ENCODE measurements around the gene MAP4K1.

Gene MAP4K1

DNA sequence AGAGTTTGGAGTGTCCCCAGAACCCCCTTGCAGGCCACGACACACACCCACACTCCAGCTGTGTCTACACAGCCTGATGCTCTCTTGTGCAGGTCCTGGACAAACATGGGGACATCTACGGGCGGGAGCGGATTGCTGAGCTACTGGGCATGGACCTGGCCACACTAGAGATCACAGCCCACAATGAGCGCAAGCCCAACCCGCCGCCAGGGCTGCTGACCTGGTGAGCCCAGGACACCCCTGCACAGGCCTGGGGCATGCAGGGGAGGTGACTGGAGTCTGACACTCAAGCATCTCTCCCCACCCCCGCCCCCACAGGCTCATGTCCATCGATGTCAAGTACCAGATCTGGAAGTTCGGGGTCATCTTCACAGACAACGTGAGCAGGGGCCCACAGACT lies 39.9 kb downstream of the MAP4K1 start:
- no peak for TF ChIP-seq POLR2AphosphoS5 (IDR thresholded peaks at IDR 0.05; ENCODE audit: low read depth, low read length)

DNA sequence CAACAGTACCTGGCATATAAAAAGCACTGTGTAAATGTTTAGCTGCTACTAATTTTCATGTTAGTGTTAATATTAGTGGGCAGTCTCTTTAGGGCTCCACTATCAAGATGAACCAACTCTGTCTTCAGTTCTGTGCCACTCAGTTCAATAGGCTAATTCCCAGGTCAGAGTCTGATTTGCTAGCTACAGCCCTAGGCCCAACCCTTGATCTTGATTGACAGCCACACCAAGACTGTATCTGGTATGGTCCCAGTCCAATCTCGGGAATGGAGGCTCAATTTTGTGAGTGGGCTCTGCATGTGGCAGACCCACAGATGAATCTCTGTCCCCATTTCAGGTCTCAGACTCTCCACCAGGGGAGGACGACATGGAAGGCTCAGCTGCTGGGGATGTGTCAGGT lies 46.1 kb downstream of the MAP4K1 start:
- TF ChIP-seq SIN3A (IDR thresholded peaks at IDR 0.05; ENCODE audit: borderline replicate concordance, insufficient read depth, low read length) (no peak), POLR2AphosphoS5 (IDR thresholded peaks at IDR 0.05; ENCODE audit: low read depth, low read length) (no peak), TAF1 (IDR thresholded peaks at IDR 0.05; ENCODE audit: borderline replicate concordance, insufficient read depth, low read length) (no peak), FOXP2 (optimal IDR thresholded peaks at IDR 0.05; ENCODE audit: borderline replicate concordance, extremely low read depth, extremely low read length, insufficient read depth) (no peak)
- TF ChIP-seq, protein P1, sequence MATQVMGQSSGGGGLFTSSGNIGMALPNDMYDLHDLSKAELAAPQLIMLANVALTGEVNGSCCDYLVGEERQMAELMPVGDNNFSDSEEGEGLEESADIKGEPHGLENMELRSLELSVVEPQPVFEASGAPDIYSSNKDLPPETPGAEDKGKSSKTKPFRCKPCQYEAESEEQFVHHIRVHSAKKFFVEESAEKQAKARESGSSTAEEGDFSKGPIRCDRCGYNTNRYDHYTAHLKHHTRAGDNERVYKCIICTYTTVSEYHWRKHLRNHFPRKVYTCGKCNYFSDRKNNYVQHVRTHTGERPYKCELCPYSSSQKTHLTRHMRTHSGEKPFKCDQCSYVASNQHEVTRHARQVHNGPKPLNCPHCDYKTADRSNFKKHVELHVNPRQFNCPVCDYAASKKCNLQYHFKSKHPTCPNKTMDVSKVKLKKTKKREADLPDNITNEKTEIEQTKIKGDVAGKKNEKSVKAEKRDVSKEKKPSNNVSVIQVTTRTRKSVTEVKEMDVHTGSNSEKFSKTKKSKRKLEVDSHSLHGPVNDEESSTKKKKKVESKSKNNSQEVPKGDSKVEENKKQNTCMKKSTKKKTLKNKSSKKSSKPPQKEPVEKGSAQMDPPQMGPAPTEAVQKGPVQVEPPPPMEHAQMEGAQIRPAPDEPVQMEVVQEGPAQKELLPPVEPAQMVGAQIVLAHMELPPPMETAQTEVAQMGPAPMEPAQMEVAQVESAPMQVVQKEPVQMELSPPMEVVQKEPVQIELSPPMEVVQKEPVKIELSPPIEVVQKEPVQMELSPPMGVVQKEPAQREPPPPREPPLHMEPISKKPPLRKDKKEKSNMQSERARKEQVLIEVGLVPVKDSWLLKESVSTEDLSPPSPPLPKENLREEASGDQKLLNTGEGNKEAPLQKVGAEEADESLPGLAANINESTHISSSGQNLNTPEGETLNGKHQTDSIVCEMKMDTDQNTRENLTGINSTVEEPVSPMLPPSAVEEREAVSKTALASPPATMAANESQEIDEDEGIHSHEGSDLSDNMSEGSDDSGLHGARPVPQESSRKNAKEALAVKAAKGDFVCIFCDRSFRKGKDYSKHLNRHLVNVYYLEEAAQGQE (IDR thresholded peaks at IDR 0.05; ENCODE audit: insufficient read depth in 1 of 2, low read depth in 2 of 2, low read length in 2 of 2), result no peak

DNA sequence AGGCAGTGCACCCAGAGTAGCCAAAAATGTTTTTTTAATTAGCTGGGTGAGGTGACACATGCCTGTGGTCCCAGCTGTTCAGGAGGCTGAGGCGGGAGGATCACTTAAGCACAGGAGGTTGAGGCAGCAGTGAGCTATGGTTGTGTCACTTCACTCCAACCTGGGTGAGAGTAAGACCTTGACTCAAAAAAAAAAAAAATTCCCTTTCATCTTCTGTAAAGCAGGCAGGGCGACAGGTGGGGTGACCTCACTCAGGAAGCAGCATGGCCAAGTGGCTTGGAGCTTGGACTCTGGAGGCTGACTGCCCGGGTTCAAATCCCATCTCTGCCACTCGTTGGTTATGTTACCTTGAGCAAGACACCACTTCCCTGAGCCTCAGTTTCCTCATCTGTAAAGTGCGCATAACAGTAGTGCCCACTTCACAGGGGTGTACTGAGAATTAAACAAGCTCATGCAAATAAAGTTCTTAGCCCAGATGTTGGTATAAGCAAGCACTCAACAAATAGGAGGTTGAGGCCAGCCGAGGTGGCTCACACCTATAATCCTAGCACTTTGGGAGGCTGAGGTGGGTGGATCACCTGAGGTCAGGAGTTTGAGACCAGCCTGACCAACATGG lies 48.3 kb downstream of the MAP4K1 start:
- TF ChIP-seq TAF1 (IDR thresholded peaks at IDR 0.05; ENCODE audit: borderline replicate concordance, insufficient read depth, low read length) (no peak), FOXP2 (optimal IDR thresholded peaks at IDR 0.05; ENCODE audit: borderline replicate concordance, extremely low read depth, extremely low read length, insufficient read depth) (no peak), POLR2AphosphoS5 (IDR thresholded peaks at IDR 0.05; ENCODE audit: low read depth, low read length) (no peak), SIN3A (IDR thresholded peaks at IDR 0.05; ENCODE audit: borderline replicate concordance, insufficient read depth, low read length) (no peak)
- TF ChIP-seq, protein P1 (IDR thresholded peaks at IDR 0.05; ENCODE audit: insufficient read depth in 1 of 2, low read depth in 2 of 2, low read length in 2 of 2), result no peak

DNA sequence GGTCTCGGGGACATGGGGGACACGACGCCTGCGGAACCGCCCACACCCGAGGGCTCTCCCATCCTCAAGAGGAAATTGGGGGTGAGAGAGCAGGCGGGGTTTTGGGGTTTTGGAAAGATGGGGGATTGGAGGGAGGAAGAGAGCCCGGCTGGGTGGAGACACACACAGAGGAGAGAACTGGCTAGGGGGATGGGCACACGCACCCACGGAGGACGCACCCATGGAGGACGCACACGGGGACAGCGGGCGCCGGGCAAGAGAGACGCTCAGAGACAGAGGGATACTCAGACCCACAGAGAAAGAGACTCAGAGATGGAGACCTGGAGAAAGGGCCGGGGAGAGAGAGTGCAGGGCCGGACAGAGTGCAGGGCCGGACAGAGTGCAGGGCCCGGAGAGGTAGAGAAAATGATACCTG lies 52.1 kb downstream of the MAP4K1 start:
- TF ChIP-seq, protein P1 (IDR thresholded peaks at IDR 0.05; ENCODE audit: insufficient read depth in 1 of 2, low read depth in 2 of 2, low read length in 2 of 2), result no peak
- TF ChIP-seq TAF1 (IDR thresholded peaks at IDR 0.05; ENCODE audit: borderline replicate concordance, insufficient read depth, low read length) (no peak), POLR2AphosphoS5 (IDR thresholded peaks at IDR 0.05; ENCODE audit: low read depth, low read length) (no peak), FOXP2 (optimal IDR thresholded peaks at IDR 0.05; ENCODE audit: borderline replicate concordance, extremely low read depth, extremely low read length, insufficient read depth) (no peak), SIN3A (IDR thresholded peaks at IDR 0.05; ENCODE audit: borderline replicate concordance, insufficient read depth, low read length) (no peak)

DNA sequence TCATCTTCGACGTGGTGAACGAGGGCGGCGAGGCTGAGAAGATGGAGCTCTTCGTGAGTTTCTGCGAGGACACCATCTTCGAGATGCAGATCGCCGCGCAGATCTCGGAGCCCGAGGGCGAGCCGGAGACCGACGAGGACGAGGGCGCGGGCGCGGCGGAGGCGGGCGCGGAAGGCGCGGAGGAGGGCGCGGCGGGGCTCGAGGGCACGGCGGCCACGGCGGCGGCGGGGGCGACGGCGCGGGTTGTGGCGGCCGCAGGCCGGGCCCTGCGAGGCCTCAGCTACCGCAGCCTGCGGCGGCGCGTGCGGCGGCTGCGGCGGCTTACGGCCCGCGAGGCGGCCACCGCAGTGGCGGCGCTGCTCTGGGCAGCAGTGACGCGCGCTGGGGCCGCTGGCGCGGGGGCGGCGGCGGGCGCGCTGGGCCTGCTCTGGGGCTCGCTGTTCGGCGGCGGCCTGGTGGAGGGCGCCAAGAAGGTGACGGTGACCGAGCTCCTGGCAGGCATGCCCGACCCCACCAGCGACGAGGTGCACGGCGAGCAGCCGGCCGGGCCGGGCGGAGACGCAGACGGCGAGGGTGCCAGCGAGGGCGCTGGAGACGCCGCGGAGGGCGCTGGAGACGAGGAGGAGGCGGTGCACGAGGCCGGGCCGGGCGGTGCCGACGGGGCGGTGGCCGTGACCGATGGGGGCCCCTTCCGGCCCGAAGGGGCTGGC lies 52.6 kb downstream of the MAP4K1 start:
- TF ChIP-seq TAF1 (IDR thresholded peaks at IDR 0.05; ENCODE audit: borderline replicate concordance, insufficient read depth, low read length) (no peak), POLR2AphosphoS5 (IDR thresholded peaks at IDR 0.05; ENCODE audit: low read depth, low read length) (no peak), SIN3A (IDR thresholded peaks at IDR 0.05; ENCODE audit: borderline replicate concordance, insufficient read depth, low read length) (no peak), FOXP2 (optimal IDR thresholded peaks at IDR 0.05; ENCODE audit: borderline replicate concordance, extremely low read depth, extremely low read length, insufficient read depth) (no peak)
- TF ChIP-seq, protein P1 (IDR thresholded peaks at IDR 0.05; ENCODE audit: insufficient read depth in 1 of 2, low read depth in 2 of 2, low read length in 2 of 2), result no peak

Data from PFSK-1 (cell line).